GM12878 (cell line): ENCODE measurements around the gene AURKAIP1. TPM values are rescaled to one million over a fixed set of nuclear protein-coding genes. Genes with fewer than 3 reads are reported as not detected.

ENCODE experiments used
- ATAC-seq: fragments of 200-7000 bp; cut with Tn5 transposase; 3 replicates; pipeline ENCODE4 v1.9.1; 2020; ENCODE audit warnings: mild to moderate bottlenecking, moderate library complexity
- BruUV-seq: library from RNA; stranded (reverse); fragments of 400-500 nt; replicated peaks from 2 replicates; lab custom pipeline; 2021; lab: Mats Ljungman, UMichigan
- CTCF ChIA-PET: fragments of 300-600 bp; sonication (Branson Sonifier 250); formaldehyde crosslinking; extraction: SDS; loops from one replicate; lab custom pipeline; 2021; ENCODE audit warnings: inconsistent platforms; lab: Yijun Ruan, JAX
- POLR2A ChIA-PET: fragments of 350-600 bp; formaldehyde crosslinking; extraction: SDS; loops from one replicate; lab custom pipeline; 2021; ENCODE audit warnings: inconsistent platforms; lab: Charles Lee
- RAD21 ChIA-PET: fragments of 300-600 bp; sonication (Branson Sonifier 250); formaldehyde crosslinking; loops from one replicate; lab custom pipeline; 2023; ENCODE audit warnings: antibody characterized with exemption; ENCODE audit not compliant: unreplicated experiment; lab: Charles Lee
- SMC1A ChIA-PET: fragments of 300-600 bp; sonication (Branson Sonifier 250); formaldehyde crosslinking; loops from one replicate; lab custom pipeline; 2023; ENCODE audit not compliant: unreplicated experiment, uncharacterized antibody; lab: Charles Lee
- DNase-seq: peaks from one replicate; pipeline ENCODE4 v3.0.0-alpha.2; 2011; ENCODE audit warnings: low read depth, low spot score
- FAIRE-seq: peaks from 3 replicates; lab custom pipeline; 2011; peaks lifted over from hg19 to GRCh38; lab: Jason Lieb, UNC
- H2AFZ ChIP-seq: 2 replicates; pipeline ENCODE4 v1.6.0; 2011; ENCODE audit warnings: low read depth, low read length, control low read depth; ENCODE audit not compliant: control insufficient read depth
- H3K27ac ChIP-seq: 2 replicates; pipeline ENCODE4 v1.5.1; 2011; ENCODE audit warnings: control low read depth; ENCODE audit not compliant: control insufficient read depth, insufficient read depth
- H3K27me3 ChIP-seq, 2 experiments: replicated peaks in 1 of 2; 2 replicates each; pipeline versions ENCODE4 v1.6.0 to v1.6.1; 2011; ENCODE audit warnings: low read length in 1 of 2; ENCODE audit not compliant: control insufficient read depth in 2 of 2, insufficient read depth in 2 of 2
- H3K36me3 ChIP-seq, 2 experiments: 2 replicates each; pipeline ENCODE4 v1.5.1; 2011; ENCODE audit warnings: low read length in 1 of 2; ENCODE audit not compliant: control insufficient read depth in 2 of 2, insufficient read depth in 2 of 2
- H3K4me1 ChIP-seq: 2 replicates; pipeline ENCODE4 v1.6.1; 2011; ENCODE audit warnings: mild to moderate bottlenecking, low read length, moderate library complexity, mixed read lengths; ENCODE audit not compliant: control insufficient read depth, insufficient read depth
- H3K4me2 ChIP-seq: 2 replicates; pipeline ENCODE4 v1.6.0; 2011; ENCODE audit warnings: control low read depth; ENCODE audit not compliant: control insufficient read depth, insufficient read depth
- H3K4me3 ChIP-seq: fragments of 200-600 bp; sonication (generic); 2 replicates; pipeline ENCODE4 v1.5.1; 2016
- H3K79me2 ChIP-seq: 2 replicates; pipeline ENCODE4 v1.6.0; 2011; ENCODE audit warnings: low read length; ENCODE audit not compliant: control insufficient read depth, insufficient read depth
- H3K9ac ChIP-seq: 2 replicates; pipeline ENCODE4 v1.8.0; 2011; ENCODE audit warnings: low read length, control low read depth, mixed read lengths; ENCODE audit not compliant: control insufficient read depth, insufficient read depth
- H3K9me3 ChIP-seq: replicated peaks from 3 replicates; pipeline ENCODE4 v1.5.1; 2011; ENCODE audit warnings: mild to moderate bottlenecking, low read length; ENCODE audit not compliant: control insufficient read depth, insufficient read depth
- H4K20me1 ChIP-seq: 2 replicates; pipeline ENCODE4 v1.6.0; 2011; ENCODE audit not compliant: control insufficient read depth, insufficient read depth
- GABPA ChIP-seq: IDR thresholded peaks from 2 replicates; pipeline ENCODE4 v1.6.1; 2014; ENCODE audit warnings: antibody characterized with exemption, low read depth, mild to moderate bottlenecking, inconsistent platforms
- HDAC6 ChIP-seq: fragments of 200-600 bp; sonication (generic); IDR thresholded peaks from one replicate; pipeline ENCODE4 v1.8.0; 2017; ENCODE audit warnings: antibody characterized with exemption; ENCODE audit not compliant: unreplicated experiment
- MLLT1 ChIP-seq: fragments of 450-650 bp; IDR thresholded peaks from 2 replicates; pipeline ENCODE4 v1.6.1; 2016; ENCODE audit warnings: mild to moderate bottlenecking
- NFIC ChIP-seq: IDR thresholded peaks from 2 replicates; pipeline ENCODE4 v1.6.1; 2012; ENCODE audit warnings: low read depth, mild to moderate bottlenecking, inconsistent platforms, low read length, moderate library complexity
- WGBS: methylation state at CpG from one replicate; pipeline ENCODE4 v1.1.6; 2016; ENCODE audit warnings: low lambda C conversion rate; ENCODE audit not compliant: insufficient replicate concordance, insufficient coverage; ENCODE audit errors: missing lambda C conversion rate; 5-methylcytosine and 5-hydroxymethylcytosine counted together
- in situ Hi-C: fragments of 300-500 bp; cut with MboI; formaldehyde crosslinking; loops from 9 replicates; pipeline ENCODE4 v1.14.3; 2018; ENCODE audit warnings: mixed read lengths
- intact Hi-C: fragments of 100-400 bp; cut with micrococcal nuclease; formaldehyde crosslinking; loops from one replicate; pipeline ENCODE4 v1.14.2; 2022; ENCODE audit not compliant: unreplicated experiment
- polyA plus RNA-seq, 11 experiments: library from polyadenylated mRNA; depleted of rRNA in 4 of 11; unstranded in 6 of 11; stranded (reverse) in 5 of 11; fragments of >200 nt; fragmentation: Nextera tagmentation in 4 of 11; fragmentation: Illumina TruSeq in 1 of 11; extraction: Ambion mirVana in 4 of 11; extraction: Trizol in 1 of 11; gene quantifications; 1 replicate in 1 of 11; 2 replicates in 10 of 11; pipeline versions ENCODE4 v1.2.1 to v1.2.3, GENCODE V29; 2011 to 2016; ENCODE audit warnings: inconsistent platforms in 2 of 11, missing spikeins in 2 of 11, low read depth in 1 of 11
- total RNA-seq, 4 experiments: library from RNA; depleted of rRNA in 3 of 4; stranded (reverse); fragments of >200 nt in 3 of 4; fragmentation: Illumina TruSeq in 1 of 4; extraction: Trizol in 1 of 4; gene quantifications; 2 replicates each; pipeline versions ENCODE4 v1.2.1 to v1.2.3, GENCODE V29; 2013 to 2021
- TF ChIP-seq, protein P1 (sequence below): IDR thresholded peaks from 2 replicates; pipeline ENCODE4 v1.6.1; 2011; ENCODE audit warnings: low read depth, low read length, improper control_type of control experiment, borderline replicate concordance

The AURKAIP1 gene
- total and polyA plus RNA-seq, 10 of the 15 experiments (the other 5 are each of a cell fraction or from before 2014, with no cell fraction given) = 6.5 to 366 (median 120) TPM

DNA sequence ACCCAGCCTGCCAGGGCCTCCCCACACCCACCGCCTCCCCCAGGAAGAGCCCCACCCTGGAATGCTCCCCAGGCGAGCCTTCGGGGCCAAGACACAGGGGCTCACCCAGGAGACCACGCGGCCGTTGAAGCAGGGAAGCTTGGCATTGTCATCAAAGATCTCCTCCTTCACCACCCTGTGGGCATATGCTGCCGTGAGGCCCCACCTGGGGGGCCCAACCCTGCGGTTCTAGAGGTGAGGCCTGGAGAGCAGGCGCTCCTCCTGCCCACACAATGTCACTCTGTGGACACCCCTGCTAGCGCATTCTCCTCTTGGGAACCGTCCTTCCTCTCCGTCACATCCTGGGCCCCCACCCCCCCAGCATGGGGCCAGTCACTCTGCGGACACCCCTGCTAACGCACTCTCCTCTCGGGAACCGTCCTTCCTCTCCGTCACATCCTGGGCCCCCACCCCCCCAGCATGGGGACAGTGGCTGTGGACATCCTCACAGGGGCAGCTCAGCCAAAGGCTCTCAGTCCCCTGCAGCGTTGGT lies 32.4 kb downstream of the AURKAIP1 start:
- no TSS peak for BruUV-seq
- no peaks in the 10 kb centered on the region for H4K20me1 ChIP-seq
- RAD21 ChIA-PET = no interaction called here
- H3K4me2 ChIP-seq = no peak overlapping the region
- H3K9ac ChIP-seq = no peak overlapping the region
- POLR2A ChIA-PET = no interaction called here
- no peak for ATAC-seq
- SMC1A ChIA-PET = no interaction called here
- no peak overlapping the region for H3K4me3 ChIP-seq
- TF ChIP-seq NFIC (no peak), MLLT1 (no peak), HDAC6 (no peak), GABPA (no peak)
- TF ChIP-seq, protein P1, sequence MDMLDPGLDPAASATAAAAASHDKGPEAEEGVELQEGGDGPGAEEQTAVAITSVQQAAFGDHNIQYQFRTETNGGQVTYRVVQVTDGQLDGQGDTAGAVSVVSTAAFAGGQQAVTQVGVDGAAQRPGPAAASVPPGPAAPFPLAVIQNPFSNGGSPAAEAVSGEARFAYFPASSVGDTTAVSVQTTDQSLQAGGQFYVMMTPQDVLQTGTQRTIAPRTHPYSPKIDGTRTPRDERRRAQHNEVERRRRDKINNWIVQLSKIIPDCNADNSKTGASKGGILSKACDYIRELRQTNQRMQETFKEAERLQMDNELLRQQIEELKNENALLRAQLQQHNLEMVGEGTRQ = no peak
- no peaks in the 10 kb centered on the region; the same call in none of the 2 replicates for H3K79me2 ChIP-seq
- no peak for DNase-seq
- H3K4me1 ChIP-seq = peaks cover 2% of the 10 kb centered on the region; the same call in 1 of the 2 replicates
- no peak for FAIRE-seq
- WGBS = 88% methylated on average over 18 of the region's 18 CpGs
- H2AFZ ChIP-seq = no peak overlapping the region
- no peaks in the 10 kb centered on the region for H3K27me3 ChIP-seq
- no peaks in the 10 kb centered on the region for H3K9me3 ChIP-seq
- CTCF ChIA-PET = no interaction called here
- in situ Hi-C loops (no loop called here), intact Hi-C loops (no loop called here)
- H3K27ac ChIP-seq = no peak overlapping the region
- peaks cover 0 to 5% of the 10 kb centered on the region in 2 experiments for H3K36me3 ChIP-seq
